Adrenal gland (tissue), 12 donors: ENCODE data around the gene KCNH1. TPM values are rescaled to one million over a fixed set of nuclear protein-coding genes. Genes with fewer than 3 reads are reported as not detected.

Experiments used
- DNase-seq, 7 donors: peaks; one replicate each; pipeline ENCODE4 v3.0.0-alpha.2; 2019 to 2020
- H3K27ac ChIP-seq, 5 donors: fragments of 200-600 bp; sonication (generic) in 4 of 5; 1 replicate in 3 of 5; 2 replicates in 2 of 5; pipeline versions ENCODE4 v1.5.1 to v1.8.0; 2016 to 2020; ENCODE audit warnings: mild to moderate bottlenecking in 1 of 5
- H3K27me3 ChIP-seq: fragments of 200-600 bp; 2 replicates; pipeline ENCODE4 v1.8.0; 2021
- H3K36me3 ChIP-seq, 2 donors: fragments of 200-600 bp; replicated peaks in 1 of 2; 1 replicate in 1 of 2; 2 replicates in 1 of 2; pipeline versions ENCODE4 v1.5.1 to v1.8.0; 2018 to 2022
- H3K4me1 ChIP-seq, 2 donors: fragments of 200-600 bp; replicated peaks in 1 of 2; 1 replicate in 1 of 2; 2 replicates in 1 of 2; pipeline versions ENCODE4 v1.5.1 to v1.8.0; 2018 to 2021
- H3K4me3 ChIP-seq, 4 donors: fragments of 200-600 bp; sonication (generic) in 3 of 4; one replicate each; pipeline ENCODE4 v1.5.1; 2016 to 2018
- H3K9me3 ChIP-seq, 3 donors: fragments of 200-600 bp; sonication (generic) in 1 of 3; replicated peaks in 1 of 3; 1 replicate in 2 of 3; 2 replicates in 1 of 3; pipeline versions ENCODE4 v1.5.1 to v1.8.0; 2016 to 2021
- POLR2A ChIP-seq, 2 donors: fragments of 450-650 bp; IDR thresholded peaks; one replicate each; pipeline ENCODE4 v1.6.1; 2017; ENCODE audit warnings: antibody characterized with exemption in 2 of 2, mild to moderate bottlenecking in 2 of 2, moderate library complexity in 1 of 2
- WGBS, 4 donors: extraction: QIAGEN DNeasy Blood & Tissue Kit in 2 of 4; methylation state at CpG; one replicate each; pipeline versions ENCODE4 v1.1.5 to v1.1.7; 2013 to 2017; 5-methylcytosine and 5-hydroxymethylcytosine counted together
- intact Hi-C, 2 donors: fragments of 100-400 bp; cut with DNase I; formaldehyde crosslinking; loops; one replicate each; pipeline versions ENCODE4 v1.14.1 to v1.15.0; 2022 to 2023
- polyA plus RNA-seq, 3 donors: library from polyadenylated mRNA; stranded (reverse); fragments of 200-250 nt in 2 of 3; fragments of 350-450 nt in 1 of 3; fragmentation: Illumina TruSeq in 1 of 3; extraction: RNeasy Lipid Tissue Mini Kit (QIAGEN cat#74804) in 1 of 3; gene quantifications; one replicate each; pipeline ENCODE4 v1.2.3, GENCODE V29; 2013 to 2014
- total RNA-seq, 9 donors: library from RNA; depleted of rRNA in 4 of 9; stranded (reverse); fragments of >200 nt in 4 of 9; fragments of 120-200 nt in 1 of 9; fragmentation: NEBNext Ultra II Directional in 1 of 9; extraction: Animal tissue kit (Norgen Biotek cat#: 25700) in 1 of 9; gene quantifications; one replicate each; pipeline versions ENCODE4 v1.1.0 to v1.2.4, GENCODE V29; 2013 to 2023
- TF ChIP-seq, protein P1 (sequence below), 6 experiments: fragments of 450-650 bp in 4 of 6; fragments of 200-600 bp in 2 of 6; sonication (generic) in 1 of 6; IDR thresholded peaks; 1 replicate in 5 of 6; 2 replicates in 1 of 6; pipeline versions ENCODE4 v1.5.1 to v1.8.0; 2016 to 2021; ENCODE audit warnings: antibody characterized with exemption in 6 of 6, mild to moderate bottlenecking in 2 of 6, moderate library complexity in 1 of 6
- donor health status: healthy with polysubstance abuse.
- donor health status: Bipolar disorder and iron deficiency.
- donor health status: DM: yes; HTN: yes; CAD: no.
- donor health status: DM: no; HTN: no; CAD: no.
- donor health status: DM: no; HTN: no; CAD: no.
- donor health status: DM: yes; HTN: yes; CAD: no.

Gene KCNH1
- total and polyA plus RNA-seq, 12 donors = 0.15 to 2.2 (median 0.73) TPM; not detected in 4

DNA sequence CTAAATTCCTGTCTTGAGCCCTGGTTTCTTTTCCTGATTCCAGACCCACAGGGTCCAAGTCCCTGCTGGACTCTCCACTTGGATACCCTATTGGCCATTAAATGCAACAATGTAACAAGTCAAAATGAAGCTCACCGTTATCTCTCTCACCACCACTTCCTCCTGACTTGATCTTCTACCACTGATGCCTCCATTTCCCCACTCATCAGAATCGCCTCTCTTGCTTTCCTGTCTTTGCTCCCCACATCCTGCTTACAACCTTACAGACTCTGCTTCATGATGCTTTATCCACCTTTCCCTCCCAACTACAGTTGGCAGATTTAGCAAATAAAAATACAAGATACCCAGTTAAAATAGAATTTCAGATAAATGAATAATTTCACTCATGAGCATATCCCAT, 343.8 kb downstream of the KCNH1 start:
- no peak overlapping the region for H3K27ac ChIP-seq
- no peak overlapping the region for H3K4me3 ChIP-seq
- DNase-seq = no peak
- no peaks in the 10 kb centered on the region for H3K9me3 ChIP-seq
- WGBS, 4 donors = 53 to 69% (median 67%) methylated on average over 2 of the region's 2 CpGs
- intact Hi-C loops = no loop called here
- no peaks in the 10 kb centered on the region for H3K27me3 ChIP-seq
- no peak for TF ChIP-seq POLR2A (IDR thresholded peaks at IDR 0.05)
- TF ChIP-seq, protein P1, sequence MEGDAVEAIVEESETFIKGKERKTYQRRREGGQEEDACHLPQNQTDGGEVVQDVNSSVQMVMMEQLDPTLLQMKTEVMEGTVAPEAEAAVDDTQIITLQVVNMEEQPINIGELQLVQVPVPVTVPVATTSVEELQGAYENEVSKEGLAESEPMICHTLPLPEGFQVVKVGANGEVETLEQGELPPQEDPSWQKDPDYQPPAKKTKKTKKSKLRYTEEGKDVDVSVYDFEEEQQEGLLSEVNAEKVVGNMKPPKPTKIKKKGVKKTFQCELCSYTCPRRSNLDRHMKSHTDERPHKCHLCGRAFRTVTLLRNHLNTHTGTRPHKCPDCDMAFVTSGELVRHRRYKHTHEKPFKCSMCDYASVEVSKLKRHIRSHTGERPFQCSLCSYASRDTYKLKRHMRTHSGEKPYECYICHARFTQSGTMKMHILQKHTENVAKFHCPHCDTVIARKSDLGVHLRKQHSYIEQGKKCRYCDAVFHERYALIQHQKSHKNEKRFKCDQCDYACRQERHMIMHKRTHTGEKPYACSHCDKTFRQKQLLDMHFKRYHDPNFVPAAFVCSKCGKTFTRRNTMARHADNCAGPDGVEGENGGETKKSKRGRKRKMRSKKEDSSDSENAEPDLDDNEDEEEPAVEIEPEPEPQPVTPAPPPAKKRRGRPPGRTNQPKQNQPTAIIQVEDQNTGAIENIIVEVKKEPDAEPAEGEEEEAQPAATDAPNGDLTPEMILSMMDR (IDR thresholded peaks at IDR 0.05) = no peak
- no peaks in the 10 kb centered on the region for H3K4me1 ChIP-seq
- no peaks in the 10 kb centered on the region for H3K36me3 ChIP-seq

DNA sequence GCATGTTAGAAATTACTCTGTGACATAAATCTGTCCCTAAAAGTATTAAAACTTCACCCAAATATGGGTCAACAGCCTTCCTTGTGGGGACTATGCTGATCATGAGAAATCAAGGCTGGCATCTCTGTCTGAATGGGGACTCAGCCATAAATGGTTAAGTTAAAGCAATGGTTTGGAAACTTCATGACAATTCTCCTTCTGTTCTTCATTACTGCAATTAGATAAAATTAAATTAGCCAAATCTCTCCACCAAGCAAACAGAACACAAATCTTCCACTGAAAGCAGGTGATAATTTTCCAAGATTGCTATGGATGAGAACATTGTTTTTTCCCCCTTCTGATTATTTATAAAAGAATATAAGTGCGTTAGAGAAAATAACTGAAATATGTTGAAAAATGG, 346.1 kb downstream of the KCNH1 start:
- Histone ChIP-seq H3K27me3 (no peaks in the 10 kb centered on the region), H3K4me3 (no peak overlapping the region), H3K27ac (no peak overlapping the region), H3K9me3 (no peaks in the 10 kb centered on the region), H3K4me1 (no peaks in the 10 kb centered on the region), H3K36me3 (no peaks in the 10 kb centered on the region)
- intact Hi-C loops = no loop called here
- TF ChIP-seq, protein P1 (IDR thresholded peaks at IDR 0.05) = no peak
- TF ChIP-seq POLR2A (IDR thresholded peaks at IDR 0.05) = no peak
- WGBS, 4 donors = 70 to 78% (median 74%) methylated on average over 1 of the region's 1 CpG
- DNase-seq = no peak

DNA sequence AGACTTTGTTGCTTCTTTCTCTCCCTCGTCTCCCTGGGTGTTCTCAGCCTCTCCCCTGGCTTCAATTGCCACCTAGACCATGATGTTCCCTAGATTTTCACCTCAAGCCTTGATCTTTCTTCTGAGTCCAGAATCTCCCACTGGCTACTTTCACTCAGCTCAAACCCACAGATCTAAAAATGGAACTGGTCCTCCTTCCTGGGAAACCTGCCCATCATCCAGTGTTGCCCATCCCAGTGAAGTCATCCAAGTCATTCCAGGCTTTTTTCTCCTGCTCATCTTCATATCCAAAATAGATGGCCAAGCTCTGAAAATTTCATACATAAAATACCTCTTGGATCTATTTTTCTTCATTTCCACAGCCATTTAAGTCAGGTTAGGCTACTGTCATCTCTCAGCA, 347.4 kb downstream of the KCNH1 start:
- intact Hi-C loops = no loop called here
- no peak overlapping the region for H3K27ac ChIP-seq
- TF ChIP-seq POLR2A (IDR thresholded peaks at IDR 0.05) = no peak
- TF ChIP-seq, protein P1 (IDR thresholded peaks at IDR 0.05) = no peak
- no peaks in the 10 kb centered on the region for H3K9me3 ChIP-seq
- no peak for DNase-seq
- H3K4me1 ChIP-seq = no peaks in the 10 kb centered on the region
- no peaks in the 10 kb centered on the region for H3K36me3 ChIP-seq
- WGBS, 4 donors = 70 to 77% (median 73%) methylated on average over 1 of the region's 1 CpG
- no peak overlapping the region for H3K4me3 ChIP-seq
- H3K27me3 ChIP-seq = no peaks in the 10 kb centered on the region

DNA sequence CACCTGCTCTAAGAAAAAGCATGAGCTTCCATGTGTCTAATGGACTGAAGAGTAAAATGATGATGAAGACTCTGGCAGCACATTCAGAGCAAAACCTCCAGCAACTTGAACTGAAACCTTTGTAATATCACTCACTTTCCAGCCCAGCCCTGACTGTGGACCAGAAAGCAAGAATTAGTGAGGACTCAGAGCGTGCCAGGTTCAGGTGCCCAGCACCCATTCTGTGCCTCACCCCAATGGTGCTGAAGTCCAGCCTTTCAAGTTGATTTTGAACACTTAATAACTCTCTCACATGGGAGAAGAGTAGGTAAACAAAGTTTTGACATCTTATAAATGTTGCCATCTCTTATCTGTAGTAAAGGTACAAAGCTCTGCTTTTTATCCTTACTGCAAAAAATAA, 350.0 kb downstream of the KCNH1 start:
- TF ChIP-seq, protein P1 (IDR thresholded peaks at IDR 0.05) = no peak
- no peak for TF ChIP-seq POLR2A (IDR thresholded peaks at IDR 0.05)
- Histone ChIP-seq H3K4me1 (no peaks in the 10 kb centered on the region), H3K27ac (no peak overlapping the region), H3K27me3 (no peaks in the 10 kb centered on the region), H3K36me3 (no peaks in the 10 kb centered on the region), H3K9me3 (no peaks in the 10 kb centered on the region), H3K4me3 (no peak overlapping the region)
- WGBS, 4 donors = 65 to 92% (median 76%) methylated on average over 1 of the region's 1 CpG
- intact Hi-C loops = no loop called here
- no peak for DNase-seq
